GM23338 (cell line): ENCODE results near the gene COX7A2. TPM values are rescaled to one million over a fixed set of nuclear protein-coding genes. Genes with fewer than 3 reads are reported as not detected.

Source experiments
- ATAC-seq: fragments of 200-7000 bp; cut with Tn5 transposase; 3 replicates; pipeline ENCODE4 v1.9.1; 2020
- DNase-seq: peaks from one replicate; pipeline ENCODE4 v3.0.0-alpha.2; 2015; ENCODE audit warnings: low spot score
- H2AFZ ChIP-seq: fragments of 200-600 bp; sonication (generic); 2 replicates; pipeline ENCODE4 v1.8.0; 2016; ENCODE audit warnings: antibody characterized with exemption, mild to moderate bottlenecking, moderate library complexity
- H3F3A ChIP-seq: fragments of 200-600 bp; sonication (generic); replicated peaks from 2 replicates; pipeline ENCODE4 v1.8.0; 2017; ENCODE audit warnings: antibody characterized with exemption, mixed run types, low read depth
- H3K27ac ChIP-seq: fragments of 200-600 bp; sonication (generic); 2 replicates; pipeline ENCODE4 v1.6.1; 2016; ENCODE audit warnings: low read depth
- H3K27me3 ChIP-seq: fragments of 200-600 bp; sonication (generic); 2 replicates; pipeline ENCODE4 v1.8.0; 2016; ENCODE audit warnings: mild to moderate bottlenecking, mixed run types, moderate library complexity; ENCODE audit not compliant: insufficient read depth
- H3K36me3 ChIP-seq: fragments of 200-600 bp; sonication (generic); 2 replicates; pipeline ENCODE4 v1.8.0; 2016; ENCODE audit warnings: mild to moderate bottlenecking; ENCODE audit not compliant: insufficient read depth
- H3K4me1 ChIP-seq: fragments of 200-600 bp; sonication (generic); 2 replicates; pipeline ENCODE4 v1.8.0; 2016; ENCODE audit warnings: mild to moderate bottlenecking, moderate library complexity; ENCODE audit not compliant: insufficient read depth
- H3K4me2 ChIP-seq: fragments of 200-600 bp; sonication (generic); 2 replicates; pipeline ENCODE4 v1.7.1; 2017; ENCODE audit warnings: mixed run types
- H3K4me3 ChIP-seq: fragments of 200-600 bp; sonication (generic); 2 replicates; pipeline ENCODE4 v1.6.1; 2016; ENCODE audit warnings: mixed run types
- H3K79me2 ChIP-seq: fragments of 200-600 bp; sonication (generic); replicated peaks from 2 replicates; pipeline ENCODE4 v1.8.0; 2017; ENCODE audit warnings: mild to moderate bottlenecking; ENCODE audit not compliant: insufficient read depth
- H3K9me2 ChIP-seq: fragments of 200-600 bp; sonication (generic); 2 replicates; pipeline ENCODE4 v1.8.0; 2017; ENCODE audit not compliant: insufficient read depth
- H4K20me1 ChIP-seq: fragments of 200-600 bp; sonication (generic); replicated peaks from 2 replicates; pipeline ENCODE4 v1.8.0; 2017; ENCODE audit warnings: mild to moderate bottlenecking; ENCODE audit not compliant: insufficient read depth
- H3K27ac Mint-ChIP-seq: 2 replicates; pipeline ENCODE4 v1.8.0; 2020; ENCODE audit warnings: inconsistent platforms, mild to moderate bottlenecking, moderate library complexity, mixed read lengths
- H3K27me3 Mint-ChIP-seq: 3 replicates; pipeline ENCODE4 v1.8.0; 2022; ENCODE audit warnings: low read depth, mild to moderate bottlenecking, moderate library complexity, mixed read lengths, inconsistent platforms; ENCODE audit not compliant: insufficient read depth, poor library complexity
- H3K36me3 Mint-ChIP-seq: 3 replicates; pipeline ENCODE4 v1.8.0; 2021; ENCODE audit warnings: low read depth, mild to moderate bottlenecking, inconsistent platforms, moderate library complexity, mixed read lengths
- H3K4me1 Mint-ChIP-seq: 3 replicates; pipeline ENCODE4 v1.8.0; 2020; ENCODE audit warnings: mild to moderate bottlenecking, inconsistent platforms, mixed read lengths
- H3K4me3 Mint-ChIP-seq: 3 replicates; pipeline ENCODE4 v1.8.0; 2021; ENCODE audit warnings: moderate library complexity, mild to moderate bottlenecking, inconsistent platforms, mixed read lengths
- H3K9me3 Mint-ChIP-seq: 3 replicates; pipeline ENCODE4 v1.8.0; 2020; ENCODE audit warnings: moderate library complexity, mild to moderate bottlenecking, inconsistent platforms, mixed read lengths
- CREB1 ChIP-seq: fragments of 250-450 bp; sonication (Bioruptor Pico); IDR thresholded peaks from 2 replicates; pipeline ENCODE4 v1.5.0; 2020; ENCODE audit warnings: low read depth, mild to moderate bottlenecking, moderate library complexity
- NANOG ChIP-seq: IDR thresholded peaks from 2 replicates; pipeline ENCODE4 v1.6.1; 2016; ENCODE audit warnings: antibody characterized with exemption, borderline replicate concordance
- POLR2AphosphoS5 ChIP-seq: IDR thresholded peaks from 2 replicates; pipeline ENCODE4 v1.6.1; 2016; ENCODE audit warnings: antibody characterized with exemption, low read depth
- STAT1 ChIP-seq: IDR thresholded peaks from one replicate; pipeline ENCODE4 v1.6.1; 2016; ENCODE audit warnings: antibody characterized with exemption; ENCODE audit not compliant: unreplicated experiment
- ZNF331 ChIP-seq: fragments of 250-450 bp; sonication (Bioruptor Pico); IDR thresholded peaks from 2 replicates; pipeline ENCODE4 v1.5.0; 2020; ENCODE audit warnings: low read depth, mild to moderate bottlenecking, moderate library complexity
- polyA plus RNA-seq: library from polyadenylated mRNA; unstranded; fragments of >200 nt; fragmentation: Nextera tagmentation; extraction: Ambion mirVana; gene quantifications from 2 replicates; pipeline ENCODE4 v1.2.1, GENCODE V29; 2016
- total RNA-seq: library from RNA; depleted of rRNA; stranded (reverse); fragments of >200 nt; shearing (Covaris generic); gene quantifications from 2 replicates; pipeline ENCODE4 v1.2.3, GENCODE V29; 2014
- TF ChIP-seq, protein P1 (sequence below), 2 experiments: fragments of 200-600 bp in 1 of 2; sonication (generic) in 1 of 2; conservative IDR thresholded peaks; 2 replicates each; pipeline versions ENCODE4 v1.5.1 to v1.6.1; 2016 to 2017; ENCODE audit warnings: antibody characterized with exemption in 2 of 2, low read depth in 2 of 2, mild to moderate bottlenecking in 2 of 2, moderate library complexity in 1 of 2
- TF ChIP-seq, protein P2 (sequence below): fragments of 250-450 bp; sonication (Bioruptor Pico); IDR thresholded peaks from 2 replicates; pipeline ENCODE4 v1.5.0; 2020; ENCODE audit warnings: mild to moderate bottlenecking, moderate library complexity

Gene COX7A2
- total and polyA plus RNA-seq, 2 experiments from 2014 or later: 93.7 to 963 TPM

DNA sequence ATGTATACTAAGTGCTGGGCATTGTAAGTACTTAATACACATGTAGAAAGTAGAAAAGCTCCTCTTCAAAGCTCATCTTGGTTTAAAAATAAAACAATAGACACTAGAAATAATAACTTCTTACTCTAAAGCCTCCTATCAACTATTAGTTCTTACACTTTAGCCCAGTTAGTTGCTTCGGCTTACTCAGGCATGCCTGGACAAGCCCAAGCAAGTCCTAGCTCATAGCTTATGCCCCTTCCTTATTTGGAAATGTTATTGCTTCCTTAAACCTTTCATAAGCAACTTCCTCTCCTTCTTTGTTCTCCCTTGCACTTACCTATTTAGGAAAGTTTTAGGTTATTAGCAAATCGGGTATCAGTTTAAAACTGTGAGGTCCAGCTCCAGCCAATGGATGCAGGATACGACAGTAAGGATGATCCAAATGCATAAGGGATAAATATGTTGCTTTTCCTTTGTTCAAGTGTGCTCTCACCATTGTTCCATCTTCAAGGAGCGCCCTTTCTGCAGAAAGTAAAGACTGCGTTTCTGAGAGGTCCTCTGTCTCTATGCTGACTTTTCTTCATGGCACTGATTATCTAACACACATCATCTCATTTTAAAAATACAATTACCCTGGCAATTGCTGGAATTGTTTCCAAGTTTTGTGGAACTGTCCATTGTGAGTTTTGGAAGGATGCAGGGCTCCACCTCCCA, 28.7 kb upstream of the COX7A2 start:
- H4K20me1 ChIP-seq: no peaks in the 10 kb centered on the region
- TF ChIP-seq, protein P1, sequence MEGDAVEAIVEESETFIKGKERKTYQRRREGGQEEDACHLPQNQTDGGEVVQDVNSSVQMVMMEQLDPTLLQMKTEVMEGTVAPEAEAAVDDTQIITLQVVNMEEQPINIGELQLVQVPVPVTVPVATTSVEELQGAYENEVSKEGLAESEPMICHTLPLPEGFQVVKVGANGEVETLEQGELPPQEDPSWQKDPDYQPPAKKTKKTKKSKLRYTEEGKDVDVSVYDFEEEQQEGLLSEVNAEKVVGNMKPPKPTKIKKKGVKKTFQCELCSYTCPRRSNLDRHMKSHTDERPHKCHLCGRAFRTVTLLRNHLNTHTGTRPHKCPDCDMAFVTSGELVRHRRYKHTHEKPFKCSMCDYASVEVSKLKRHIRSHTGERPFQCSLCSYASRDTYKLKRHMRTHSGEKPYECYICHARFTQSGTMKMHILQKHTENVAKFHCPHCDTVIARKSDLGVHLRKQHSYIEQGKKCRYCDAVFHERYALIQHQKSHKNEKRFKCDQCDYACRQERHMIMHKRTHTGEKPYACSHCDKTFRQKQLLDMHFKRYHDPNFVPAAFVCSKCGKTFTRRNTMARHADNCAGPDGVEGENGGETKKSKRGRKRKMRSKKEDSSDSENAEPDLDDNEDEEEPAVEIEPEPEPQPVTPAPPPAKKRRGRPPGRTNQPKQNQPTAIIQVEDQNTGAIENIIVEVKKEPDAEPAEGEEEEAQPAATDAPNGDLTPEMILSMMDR (conservative IDR thresholded peaks at IDR 0.05; ENCODE audit: low read depth in 2 of 2): no peak
- TF ChIP-seq POLR2AphosphoS5: no peak
- TF ChIP-seq STAT1: no peak
- TF ChIP-seq, protein P2, sequence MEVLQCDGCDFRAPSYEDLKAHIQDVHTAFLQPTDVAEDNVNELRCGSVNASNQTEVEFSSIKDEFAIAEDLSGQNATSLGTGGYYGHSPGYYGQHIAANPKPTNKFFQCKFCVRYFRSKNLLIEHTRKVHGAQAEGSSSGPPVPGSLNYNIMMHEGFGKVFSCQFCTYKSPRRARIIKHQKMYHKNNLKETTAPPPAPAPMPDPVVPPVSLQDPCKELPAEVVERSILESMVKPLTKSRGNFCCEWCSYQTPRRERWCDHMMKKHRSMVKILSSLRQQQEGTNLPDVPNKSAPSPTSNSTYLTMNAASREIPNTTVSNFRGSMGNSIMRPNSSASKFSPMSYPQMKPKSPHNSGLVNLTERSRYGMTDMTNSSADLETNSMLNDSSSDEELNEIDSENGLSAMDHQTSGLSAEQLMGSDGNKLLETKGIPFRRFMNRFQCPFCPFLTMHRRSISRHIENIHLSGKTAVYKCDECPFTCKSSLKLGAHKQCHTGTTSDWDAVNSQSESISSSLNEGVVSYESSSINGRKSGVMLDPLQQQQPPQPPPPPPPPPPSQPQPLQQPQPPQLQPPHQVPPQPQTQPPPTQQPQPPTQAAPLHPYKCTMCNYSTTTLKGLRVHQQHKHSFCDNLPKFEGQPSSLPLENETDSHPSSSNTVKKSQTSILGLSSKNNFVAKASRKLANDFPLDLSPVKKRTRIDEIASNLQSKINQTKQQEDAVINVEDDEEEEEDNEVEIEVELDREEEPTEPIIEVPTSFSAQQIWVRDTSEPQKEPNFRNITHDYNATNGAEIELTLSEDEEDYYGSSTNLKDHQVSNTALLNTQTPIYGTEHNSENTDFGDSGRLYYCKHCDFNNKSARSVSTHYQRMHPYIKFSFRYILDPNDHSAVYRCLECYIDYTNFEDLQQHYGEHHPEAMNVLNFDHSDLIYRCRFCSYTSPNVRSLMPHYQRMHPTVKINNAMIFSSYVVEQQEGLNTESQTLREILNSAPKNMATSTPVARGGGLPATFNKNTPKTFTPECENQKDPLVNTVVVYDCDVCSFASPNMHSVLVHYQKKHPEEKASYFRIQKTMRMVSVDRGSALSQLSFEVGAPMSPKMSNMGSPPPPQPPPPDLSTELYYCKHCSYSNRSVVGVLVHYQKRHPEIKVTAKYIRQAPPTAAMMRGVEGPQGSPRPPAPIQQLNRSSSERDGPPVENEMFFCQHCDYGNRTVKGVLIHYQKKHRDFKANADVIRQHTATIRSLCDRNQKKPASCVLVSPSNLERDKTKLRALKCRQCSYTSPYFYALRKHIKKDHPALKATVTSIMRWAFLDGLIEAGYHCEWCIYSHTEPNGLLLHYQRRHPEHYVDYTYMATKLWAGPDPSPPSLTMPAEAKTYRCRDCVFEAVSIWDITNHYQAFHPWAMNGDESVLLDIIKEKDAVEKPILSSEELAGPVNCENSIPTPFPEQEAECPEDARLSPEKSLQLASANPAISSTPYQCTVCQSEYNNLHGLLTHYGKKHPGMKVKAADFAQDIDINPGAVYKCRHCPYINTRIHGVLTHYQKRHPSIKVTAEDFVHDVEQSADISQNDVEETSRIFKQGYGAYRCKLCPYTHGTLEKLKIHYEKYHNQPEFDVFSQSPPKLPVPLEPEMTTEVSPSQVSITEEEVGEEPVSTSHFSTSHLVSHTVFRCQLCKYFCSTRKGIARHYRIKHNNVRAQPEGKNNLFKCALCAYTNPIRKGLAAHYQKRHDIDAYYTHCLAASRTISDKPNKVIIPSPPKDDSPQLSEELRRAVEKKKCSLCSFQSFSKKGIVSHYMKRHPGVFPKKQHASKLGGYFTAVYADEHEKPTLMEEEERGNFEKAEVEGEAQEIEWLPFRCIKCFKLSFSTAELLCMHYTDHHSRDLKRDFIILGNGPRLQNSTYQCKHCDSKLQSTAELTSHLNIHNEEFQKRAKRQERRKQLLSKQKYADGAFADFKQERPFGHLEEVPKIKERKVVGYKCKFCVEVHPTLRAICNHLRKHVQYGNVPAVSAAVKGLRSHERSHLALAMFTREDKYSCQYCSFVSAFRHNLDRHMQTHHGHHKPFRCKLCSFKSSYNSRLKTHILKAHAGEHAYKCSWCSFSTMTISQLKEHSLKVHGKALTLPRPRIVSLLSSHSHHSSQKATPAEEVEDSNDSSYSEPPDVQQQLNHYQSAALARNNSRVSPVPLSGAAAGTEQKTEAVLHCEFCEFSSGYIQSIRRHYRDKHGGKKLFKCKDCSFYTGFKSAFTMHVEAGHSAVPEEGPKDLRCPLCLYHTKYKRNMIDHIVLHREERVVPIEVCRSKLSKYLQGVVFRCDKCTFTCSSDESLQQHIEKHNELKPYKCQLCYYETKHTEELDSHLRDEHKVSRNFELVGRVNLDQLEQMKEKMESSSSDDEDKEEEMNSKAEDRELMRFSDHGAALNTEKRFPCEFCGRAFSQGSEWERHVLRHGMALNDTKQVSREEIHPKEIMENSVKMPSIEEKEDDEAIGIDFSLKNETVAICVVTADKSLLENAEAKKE (CRISPR knock-in tag): no peak
- TF ChIP-seq CREB1 (CRISPR knock-in tag): no peak
- no peak for TF ChIP-seq ZNF331 (CRISPR knock-in tag)
- no peak for TF ChIP-seq NANOG
- H3K36me3 ChIP-seq: no peaks in the 10 kb centered on the region
- Mint-ChIP-seq H3K9me3 (peaks cover 22% of the 10 kb centered on the region), H3K4me3 (no peak overlapping the region), H3K27me3 (no peaks in the 10 kb centered on the region), H3K27ac (peak overlapping the region; percentile 38), H3K4me1 (peaks cover 50% of the 10 kb centered on the region), H3K36me3 (peaks cover 60% of the 10 kb centered on the region)
- no peak overlapping the region for H2AFZ ChIP-seq
- H3K4me2 ChIP-seq: no peak overlapping the region
- peaks cover 88% of the 10 kb centered on the region for H3K79me2 ChIP-seq
- peaks cover 50% of the 10 kb centered on the region for H3K4me1 ChIP-seq
- DNase-seq (no peak), ATAC-seq (no peak)
- peak overlapping the region; percentile 85 for H3K27ac ChIP-seq
- H3K4me3 ChIP-seq: no peak overlapping the region
- no peaks in the 10 kb centered on the region for H3F3A ChIP-seq
- H3K9me2 ChIP-seq: 0 out of 2 replicates have a peak, but pooled peaks cover 9% of the 10 kb centered on the region
- no peaks in the 10 kb centered on the region for H3K27me3 ChIP-seq
